Retinal pigment epithelial cell (primary cell): ENCODE measurements around the gene WWC1.
"Not testable (repeated sequence)": the region's sequence is repeated elsewhere in the genome, so short reads cannot be mapped to it uniquely, and the experiment has no call there.

Experiments
- DNase-seq: peaks from one replicate; pipeline ENCODE4 v3.0.0-alpha.2; 2010; ENCODE audit warnings: low read depth
- H3K4me3 ChIP-seq: 2 replicates; pipeline ENCODE4 v1.5.1; 2011; ENCODE audit warnings: mild to moderate bottlenecking, low read length, control low read depth, moderate library complexity
- TF ChIP-seq, protein P1 (sequence below): conservative IDR thresholded peaks from 2 replicates; pipeline ENCODE4 v1.5.1; 2011; ENCODE audit warnings: low read depth, low read length, control low read depth, inconsistent platforms

The WWC1 gene

DNA sequence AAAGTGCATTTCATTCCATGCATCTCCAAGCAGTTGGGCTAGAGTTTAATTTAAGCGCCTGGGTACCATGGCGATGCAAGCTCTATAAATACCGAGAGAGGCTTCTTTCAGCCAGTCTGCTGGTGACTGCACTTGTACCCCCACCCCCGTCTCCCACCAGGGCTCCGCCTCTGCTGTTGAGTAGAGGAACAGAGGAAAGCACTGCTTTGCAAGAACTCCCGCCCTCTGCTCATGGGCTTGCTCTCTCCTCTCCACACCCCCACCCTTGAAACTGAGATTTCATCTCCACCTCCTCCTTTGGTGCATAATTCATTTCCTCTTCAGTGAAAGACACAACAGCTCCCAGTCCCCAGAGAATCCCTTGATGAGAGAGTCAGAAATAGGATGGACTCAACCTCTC, 5.1 kb upstream of the WWC1 start:
- H3K4me3 ChIP-seq, result no peak overlapping the region
- TF ChIP-seq, protein P1, sequence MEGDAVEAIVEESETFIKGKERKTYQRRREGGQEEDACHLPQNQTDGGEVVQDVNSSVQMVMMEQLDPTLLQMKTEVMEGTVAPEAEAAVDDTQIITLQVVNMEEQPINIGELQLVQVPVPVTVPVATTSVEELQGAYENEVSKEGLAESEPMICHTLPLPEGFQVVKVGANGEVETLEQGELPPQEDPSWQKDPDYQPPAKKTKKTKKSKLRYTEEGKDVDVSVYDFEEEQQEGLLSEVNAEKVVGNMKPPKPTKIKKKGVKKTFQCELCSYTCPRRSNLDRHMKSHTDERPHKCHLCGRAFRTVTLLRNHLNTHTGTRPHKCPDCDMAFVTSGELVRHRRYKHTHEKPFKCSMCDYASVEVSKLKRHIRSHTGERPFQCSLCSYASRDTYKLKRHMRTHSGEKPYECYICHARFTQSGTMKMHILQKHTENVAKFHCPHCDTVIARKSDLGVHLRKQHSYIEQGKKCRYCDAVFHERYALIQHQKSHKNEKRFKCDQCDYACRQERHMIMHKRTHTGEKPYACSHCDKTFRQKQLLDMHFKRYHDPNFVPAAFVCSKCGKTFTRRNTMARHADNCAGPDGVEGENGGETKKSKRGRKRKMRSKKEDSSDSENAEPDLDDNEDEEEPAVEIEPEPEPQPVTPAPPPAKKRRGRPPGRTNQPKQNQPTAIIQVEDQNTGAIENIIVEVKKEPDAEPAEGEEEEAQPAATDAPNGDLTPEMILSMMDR, result no peak
- no peak for DNase-seq

DNA sequence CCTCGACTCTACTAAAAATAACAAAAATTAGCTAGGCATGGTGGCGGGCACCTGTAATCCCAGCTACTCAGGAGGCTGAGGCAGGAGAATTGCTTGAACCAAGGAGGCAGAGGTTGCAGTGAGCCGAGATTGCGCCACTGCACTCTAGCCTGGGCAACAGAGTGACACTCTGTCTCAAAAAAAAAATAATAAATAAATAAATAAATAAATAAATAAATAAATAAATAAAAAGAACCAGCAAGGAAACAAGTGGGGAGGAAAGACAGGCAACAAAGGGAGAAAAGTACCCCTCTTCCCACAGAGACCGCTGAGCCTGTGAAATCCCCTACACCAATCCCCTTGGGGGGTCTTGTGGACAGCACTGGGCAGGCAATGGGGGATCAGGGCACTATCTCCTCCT, 4.6 kb upstream of the WWC1 start:
- H3K4me3 ChIP-seq, DNase-seq: not testable (repeated sequence)

DNA sequence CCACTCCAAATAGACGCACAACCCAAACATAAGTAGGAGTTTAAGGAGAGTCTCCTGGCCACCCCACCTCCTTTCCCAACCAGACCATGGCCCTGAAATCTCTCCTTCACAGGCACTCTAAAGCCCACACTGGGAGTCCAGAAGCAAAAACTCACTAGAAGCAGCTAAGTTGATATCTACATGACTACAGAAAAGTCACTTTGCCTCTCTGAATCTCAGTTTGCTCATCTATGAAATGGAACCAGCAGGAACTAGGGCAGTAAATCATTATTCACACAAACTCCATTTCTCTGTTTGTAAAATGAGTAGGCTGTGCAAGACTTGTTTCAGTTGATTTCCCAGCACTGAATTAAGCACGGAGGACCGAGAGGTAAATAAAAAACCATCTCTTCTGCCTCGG, 4.1 kb upstream of the WWC1 start:
- TF ChIP-seq, protein P1, result no peak
- no peak overlapping the region for H3K4me3 ChIP-seq
- DNase-seq, result no peak

DNA sequence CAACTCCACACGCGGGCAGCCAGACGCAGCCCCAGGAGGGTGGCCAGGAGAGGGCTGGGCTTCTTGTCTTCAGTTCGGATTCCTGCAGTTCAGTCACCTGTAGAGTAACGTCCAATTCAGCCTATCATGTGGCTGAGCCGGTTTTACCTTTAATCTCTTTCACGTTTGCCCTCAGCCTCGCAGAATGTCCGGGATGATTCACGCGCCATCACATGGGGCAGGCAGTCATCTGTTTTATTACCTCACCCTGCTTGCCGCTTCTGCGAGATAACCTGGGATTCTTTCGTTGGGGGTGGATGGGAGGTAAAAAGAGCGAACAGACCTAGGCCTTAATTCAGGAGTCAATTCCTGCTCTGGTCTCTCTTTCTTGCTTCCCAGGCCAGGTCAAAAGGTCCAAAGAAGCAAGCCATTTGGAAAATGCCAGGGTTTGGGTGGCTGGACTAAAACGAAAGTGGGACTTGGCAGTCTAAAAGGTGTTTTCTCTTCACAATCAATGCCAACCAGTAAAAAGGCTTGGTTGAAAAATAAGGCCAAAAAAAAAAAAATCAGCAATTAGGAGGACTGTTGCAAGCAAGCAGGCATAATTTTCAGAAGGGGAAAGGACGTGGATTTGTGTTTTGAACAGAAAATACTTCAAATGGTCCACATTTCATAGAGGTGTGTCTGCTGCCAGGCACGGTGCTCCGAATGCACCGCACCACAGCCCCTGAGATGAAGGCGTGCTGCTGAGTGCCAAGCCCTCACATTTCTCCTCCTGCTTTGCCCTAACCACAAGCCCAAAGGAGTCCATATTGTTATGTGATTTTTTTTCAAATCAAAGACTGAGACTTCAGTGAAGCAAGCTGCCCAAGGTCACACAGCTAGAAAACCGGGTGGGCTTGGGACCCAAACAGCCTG, 2.8 kb upstream of the WWC1 start:
- H3K4me3 ChIP-seq, result peak overlapping the region; percentile 31
- DNase-seq, result peak; percentile 70
- TF ChIP-seq, protein P1, result no peak

DNA sequence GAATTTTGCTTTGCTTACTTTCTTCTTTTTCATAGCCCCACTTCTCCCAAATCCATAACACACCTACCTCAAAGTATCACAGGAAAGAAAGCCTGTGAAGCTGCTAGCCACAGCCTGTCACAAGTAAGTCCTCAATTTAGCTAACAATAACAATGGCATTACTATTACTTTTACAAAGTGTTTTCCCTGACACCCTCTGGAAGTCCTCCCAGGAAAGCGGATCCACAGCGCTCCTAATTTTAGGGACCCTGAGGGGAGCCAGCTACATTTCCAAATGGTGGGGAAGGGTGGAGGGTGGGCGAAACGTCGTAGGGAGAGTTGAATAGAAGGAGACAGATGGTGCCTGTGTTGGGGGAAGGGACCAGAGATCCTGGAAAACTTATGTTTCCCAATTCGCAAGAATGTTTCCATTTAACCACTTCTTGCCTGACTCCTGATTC, 523 bp upstream of the WWC1 start:
- no peak for DNase-seq
- peak overlapping the region; percentile 67 for H3K4me3 ChIP-seq

DNA sequence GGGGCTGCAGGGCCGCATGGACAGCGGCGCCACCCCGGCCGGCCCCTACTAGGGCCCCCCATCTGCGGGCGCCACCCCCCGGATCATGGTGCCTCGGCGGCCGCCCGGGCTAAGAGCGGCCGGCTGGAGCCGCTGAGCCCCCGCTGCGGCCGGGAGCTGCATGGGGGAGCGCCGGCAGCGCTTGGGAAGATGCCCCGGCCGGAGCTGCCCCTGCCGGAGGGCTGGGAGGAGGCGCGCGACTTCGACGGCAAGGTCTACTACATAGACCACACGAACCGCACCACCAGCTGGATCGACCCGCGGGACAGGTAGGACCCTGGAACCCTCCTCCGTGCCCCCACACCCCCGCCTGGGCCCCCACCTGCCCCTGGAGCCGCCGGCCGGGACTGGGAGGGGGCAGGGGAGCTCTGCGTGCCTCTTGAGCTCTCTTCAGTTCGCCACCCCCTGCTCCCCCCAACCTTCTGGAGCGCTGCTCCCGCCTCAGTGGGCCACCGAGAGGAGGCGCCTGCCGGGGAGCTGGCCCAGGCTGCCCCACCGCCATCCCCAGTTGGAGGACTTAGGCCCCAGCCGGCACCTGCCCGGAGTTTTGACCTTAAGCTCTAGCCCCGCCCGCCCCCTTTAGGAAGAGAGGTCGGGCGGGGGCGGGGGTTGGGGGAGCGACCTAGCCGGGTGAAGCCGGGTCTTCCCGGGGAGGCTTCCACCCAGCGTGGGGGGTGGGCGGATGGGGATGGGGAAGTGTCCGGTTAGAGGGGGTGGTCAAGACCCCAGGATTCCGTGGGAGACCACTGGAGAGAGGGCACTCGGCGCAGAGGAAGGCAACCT, 730 bp downstream of the WWC1 start:
- no peak for DNase-seq
- TF ChIP-seq, protein P1, result peak; percentile 47
- peak overlapping the region; percentile 73 for H3K4me3 ChIP-seq

More for the DNA sequence above, 523 bp upstream of the WWC1 start:
- TF ChIP-seq, protein P1, result no peak

DNA sequence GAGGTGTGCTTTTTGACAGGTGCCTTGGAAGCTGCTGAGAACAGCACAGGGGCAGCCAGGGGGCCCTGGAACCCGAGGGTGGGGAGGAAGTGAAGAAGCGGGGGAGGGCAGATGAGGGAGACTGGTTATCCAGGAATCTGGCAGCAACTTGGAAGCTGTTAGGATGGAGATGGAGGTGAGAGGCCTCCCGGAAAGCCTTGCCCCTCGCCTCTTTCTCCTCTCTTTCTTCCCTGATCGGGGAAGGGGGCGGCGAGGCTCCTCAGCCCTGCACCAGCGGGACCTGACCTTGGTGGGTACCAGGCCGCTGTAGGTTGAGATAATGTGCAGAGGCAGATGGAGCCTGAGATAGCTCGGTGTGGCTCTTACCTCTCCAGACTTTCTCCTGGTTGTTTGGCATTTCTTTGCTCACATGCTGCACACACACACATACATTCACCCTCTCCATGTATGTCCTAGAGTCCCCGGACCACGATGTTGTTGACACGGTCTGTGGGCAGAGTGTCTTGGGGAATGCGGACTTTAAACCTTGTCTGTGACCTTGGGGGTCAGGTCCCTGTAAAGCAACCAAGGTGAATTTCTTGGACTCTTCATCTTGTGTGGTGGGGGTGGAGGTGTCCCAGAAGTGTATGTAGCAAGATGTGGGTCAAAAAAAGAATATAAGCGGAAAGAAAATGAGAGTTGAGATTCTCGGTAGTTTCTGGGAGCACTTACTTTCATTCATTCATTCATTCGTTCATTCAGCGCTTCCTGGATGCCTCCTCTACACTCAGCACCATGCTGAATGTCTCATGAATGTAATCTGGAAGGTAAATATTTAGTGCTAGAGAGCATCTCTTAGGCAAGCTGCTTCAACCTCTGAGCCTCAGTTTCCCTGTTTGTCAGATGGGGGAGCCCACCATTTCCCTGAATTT, 1.6 kb downstream of the WWC1 start:
- peak overlapping the region; percentile 73 for H3K4me3 ChIP-seq
- TF ChIP-seq, protein P1, result no peak
- no peak for DNase-seq
